NCI-H524 treated with DMSO at 0.1 percent for 48 hours (cell line): ENCODE measurements around the gene PRPF40B.

Experiments used
- DNase-seq: peaks from one replicate; lab custom pipeline; 2025; lab: John Stamatoyannopoulos, UW

Gene PRPF40B

DNA sequence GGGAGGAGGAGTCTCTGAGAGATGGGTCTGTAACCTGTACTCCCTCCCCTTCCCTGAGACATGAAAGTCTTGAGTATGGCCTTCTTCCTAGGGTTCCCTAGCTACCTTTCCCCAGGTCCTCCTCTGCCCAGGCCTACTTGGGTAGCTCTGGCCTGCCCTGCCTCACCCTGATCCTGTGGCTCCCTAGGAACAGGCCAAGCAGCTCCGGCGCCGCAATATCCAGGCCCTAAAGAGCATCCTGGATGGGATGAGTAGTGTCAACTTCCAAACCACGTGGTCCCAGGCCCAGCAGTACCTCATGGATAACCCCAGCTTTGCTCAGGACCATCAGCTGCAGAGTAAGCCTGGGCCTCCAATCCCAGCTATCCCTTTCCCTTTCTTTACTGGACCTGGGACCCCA is 12.3 kb downstream of the PRPF40B start:
- no peak for DNase-seq

DNA sequence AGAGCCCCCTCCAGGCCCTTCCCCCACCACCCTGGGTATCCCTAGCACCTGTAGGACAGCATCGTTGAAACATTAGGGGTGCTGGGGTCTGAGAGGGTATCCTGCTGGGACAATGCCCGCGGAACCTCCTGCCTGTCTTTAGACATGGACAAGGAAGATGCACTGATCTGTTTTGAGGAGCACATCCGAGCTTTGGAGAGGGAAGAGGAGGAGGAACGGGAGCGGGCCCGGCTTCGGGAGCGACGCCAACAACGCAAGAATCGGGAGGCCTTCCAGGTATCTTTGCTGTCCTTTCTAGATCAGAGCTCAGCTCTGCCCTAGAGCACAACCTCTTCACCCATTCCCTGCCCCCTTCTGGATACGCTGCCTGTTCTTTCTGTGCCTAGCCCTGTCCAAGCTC is 13.2 kb downstream of the PRPF40B start:
- no peak for DNase-seq

DNA sequence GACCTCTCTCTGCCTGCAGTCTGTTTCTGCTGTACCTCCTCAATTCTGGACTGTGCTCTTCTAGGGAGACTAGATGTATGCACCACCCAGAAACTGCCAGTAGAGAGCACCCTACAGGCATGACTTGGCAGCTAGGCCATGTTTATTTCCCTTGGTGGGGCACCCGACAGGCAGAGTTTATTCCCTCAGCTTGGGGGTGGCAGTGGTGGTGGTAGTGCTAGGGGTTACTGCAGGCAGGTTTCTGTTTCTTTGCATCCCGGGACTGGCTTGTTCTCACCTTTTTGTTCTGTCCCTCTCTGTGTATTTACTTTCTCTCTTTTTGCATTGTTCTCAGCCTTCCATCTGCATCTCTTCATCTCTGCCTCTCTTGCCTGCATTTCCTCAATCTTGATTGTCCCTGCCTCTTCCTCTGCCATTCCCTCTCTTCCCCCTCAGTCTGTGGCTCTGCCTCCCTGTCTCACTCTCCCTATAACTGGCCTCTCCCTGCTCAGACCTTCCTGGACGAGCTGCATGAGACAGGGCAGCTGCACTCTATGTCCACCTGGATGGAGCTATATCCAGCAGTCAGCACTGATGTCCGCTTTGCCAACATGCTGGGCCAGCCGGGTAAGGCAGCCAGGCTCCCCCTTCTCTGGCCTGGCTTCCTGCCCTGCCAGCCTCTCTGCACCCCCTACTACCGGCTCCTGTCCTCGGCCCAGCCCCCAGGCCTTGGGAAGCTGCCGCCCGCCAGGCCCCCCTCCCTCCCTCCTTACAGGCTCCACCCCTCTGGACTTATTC is 13.8 kb downstream of the PRPF40B start:
- no peak for DNase-seq

DNA sequence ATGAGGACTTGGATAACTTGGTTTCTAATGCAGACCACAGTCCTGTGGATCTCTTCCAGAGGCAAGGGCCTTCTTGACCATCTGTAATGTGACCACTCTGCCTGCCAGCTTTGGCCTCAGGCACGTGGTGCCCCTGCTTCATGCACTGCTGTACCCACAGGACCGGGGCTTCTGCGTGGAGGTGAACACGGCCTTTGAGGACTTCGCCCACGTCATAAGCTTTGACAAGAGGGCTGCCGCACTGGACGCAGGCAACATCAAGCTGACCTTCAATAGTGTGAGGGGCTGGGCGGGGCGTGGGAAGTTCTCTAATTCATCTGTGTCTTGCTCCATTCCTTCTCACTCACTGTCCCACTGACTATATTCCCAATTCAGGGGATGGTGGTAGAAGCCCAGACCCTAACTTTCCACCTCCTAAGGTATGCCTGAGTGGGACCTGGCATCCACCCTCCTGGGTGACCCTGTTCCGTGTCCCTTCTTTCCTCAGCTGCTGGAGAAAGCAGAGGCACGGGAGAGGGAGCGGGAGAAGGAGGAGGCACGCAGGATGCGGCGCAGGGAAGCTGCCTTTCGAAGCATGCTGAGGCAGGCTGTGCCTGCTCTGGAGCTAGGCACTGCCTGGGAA is 18.5 kb downstream of the PRPF40B start:
- no peak for DNase-seq

DNA sequence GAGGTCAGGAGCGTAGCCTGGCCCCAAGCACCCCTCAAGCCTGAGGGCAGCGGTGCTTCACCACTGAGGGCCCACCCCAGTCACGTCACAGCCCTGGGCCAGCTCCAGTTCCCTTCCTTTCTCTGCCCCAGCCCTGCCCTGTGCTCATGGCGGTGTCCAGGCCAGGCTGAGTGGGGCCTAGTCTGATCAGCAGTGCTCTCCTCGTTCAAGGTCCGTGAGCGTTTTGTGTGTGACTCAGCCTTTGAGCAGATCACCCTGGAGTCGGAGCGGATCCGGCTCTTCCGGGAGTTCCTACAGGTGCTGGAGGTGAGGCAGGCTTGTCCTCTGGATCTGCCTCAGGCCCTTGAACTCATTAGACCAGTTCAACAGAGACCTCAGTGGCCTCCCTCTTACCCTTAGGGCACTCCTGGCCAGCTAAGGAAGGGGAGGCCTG is 19.0 kb downstream of the PRPF40B start:
- DNase-seq, result no peak

DNA sequence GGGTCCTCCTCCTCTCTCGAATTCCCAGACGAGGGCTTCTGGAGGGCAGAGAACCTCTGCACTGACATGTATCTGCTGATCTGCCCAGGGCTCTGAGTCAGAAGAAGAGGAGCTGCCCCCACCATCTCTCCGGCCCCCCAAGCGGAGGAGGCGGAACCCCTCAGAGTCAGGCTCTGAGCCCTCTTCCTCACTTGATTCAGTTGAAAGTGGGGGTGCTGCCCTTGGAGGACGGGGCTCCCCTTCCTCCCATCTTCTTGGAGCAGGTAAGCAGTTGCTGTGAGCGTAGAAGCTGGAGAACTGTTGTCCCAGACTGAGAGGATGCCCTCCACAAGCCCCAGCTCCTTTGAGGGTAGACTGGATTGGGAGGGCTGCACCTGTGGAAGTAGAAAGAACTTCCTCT is 19.8 kb downstream of the PRPF40B start:
- DNase-seq, result no peak

DNA sequence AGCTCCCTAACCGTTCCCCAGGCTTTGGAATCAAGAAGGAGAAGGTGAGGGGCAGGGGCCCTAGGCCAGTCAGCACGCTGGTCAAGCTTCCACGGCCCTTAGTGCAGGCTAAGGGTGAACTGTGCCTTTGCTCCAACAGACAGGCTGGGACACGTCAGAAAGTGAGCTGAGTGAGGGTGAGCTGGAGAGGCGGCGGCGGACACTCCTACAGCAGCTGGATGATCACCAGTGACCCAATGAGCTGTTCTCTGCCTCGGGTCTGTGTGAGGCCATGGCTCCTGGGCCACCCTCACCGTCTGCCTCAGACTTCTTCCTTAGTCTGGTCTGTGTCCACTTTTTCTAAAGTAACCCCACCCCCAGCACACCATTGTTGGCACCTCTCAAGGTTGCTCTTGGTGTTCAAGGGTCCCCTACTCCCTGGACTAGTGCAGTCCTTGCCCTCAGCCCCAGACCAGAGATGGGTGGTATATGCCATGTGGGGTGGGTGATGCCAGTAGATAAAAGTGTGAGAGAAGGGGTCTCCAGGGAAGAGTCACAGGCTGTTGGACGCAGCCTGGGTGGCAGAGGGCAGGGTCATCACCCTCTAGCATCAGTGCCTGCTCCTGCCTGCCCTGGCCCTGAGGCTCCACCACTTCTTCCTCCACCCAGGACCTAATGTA is 20.7 kb downstream of the PRPF40B start:
- no peak for DNase-seq

DNA sequence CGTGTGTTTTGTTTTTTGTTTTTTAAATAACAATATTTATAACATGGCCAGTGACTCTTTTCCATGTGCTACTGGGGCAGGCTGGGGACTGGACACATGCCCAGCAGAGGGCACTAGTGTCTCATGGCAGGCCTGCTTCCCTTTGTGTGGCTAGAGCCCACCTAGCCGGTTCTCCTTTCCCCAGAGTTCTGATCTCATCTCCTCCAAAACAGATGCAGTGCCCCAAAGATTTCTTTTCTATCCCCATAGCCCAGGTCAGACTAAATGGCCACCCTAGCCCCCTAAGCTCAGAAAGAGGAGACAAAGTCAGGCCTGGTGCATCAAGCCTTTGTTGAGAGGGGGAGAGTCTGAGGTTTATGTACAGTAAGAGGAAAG is 21.2 kb downstream of the PRPF40B start:
- no peak for DNase-seq

DNA sequence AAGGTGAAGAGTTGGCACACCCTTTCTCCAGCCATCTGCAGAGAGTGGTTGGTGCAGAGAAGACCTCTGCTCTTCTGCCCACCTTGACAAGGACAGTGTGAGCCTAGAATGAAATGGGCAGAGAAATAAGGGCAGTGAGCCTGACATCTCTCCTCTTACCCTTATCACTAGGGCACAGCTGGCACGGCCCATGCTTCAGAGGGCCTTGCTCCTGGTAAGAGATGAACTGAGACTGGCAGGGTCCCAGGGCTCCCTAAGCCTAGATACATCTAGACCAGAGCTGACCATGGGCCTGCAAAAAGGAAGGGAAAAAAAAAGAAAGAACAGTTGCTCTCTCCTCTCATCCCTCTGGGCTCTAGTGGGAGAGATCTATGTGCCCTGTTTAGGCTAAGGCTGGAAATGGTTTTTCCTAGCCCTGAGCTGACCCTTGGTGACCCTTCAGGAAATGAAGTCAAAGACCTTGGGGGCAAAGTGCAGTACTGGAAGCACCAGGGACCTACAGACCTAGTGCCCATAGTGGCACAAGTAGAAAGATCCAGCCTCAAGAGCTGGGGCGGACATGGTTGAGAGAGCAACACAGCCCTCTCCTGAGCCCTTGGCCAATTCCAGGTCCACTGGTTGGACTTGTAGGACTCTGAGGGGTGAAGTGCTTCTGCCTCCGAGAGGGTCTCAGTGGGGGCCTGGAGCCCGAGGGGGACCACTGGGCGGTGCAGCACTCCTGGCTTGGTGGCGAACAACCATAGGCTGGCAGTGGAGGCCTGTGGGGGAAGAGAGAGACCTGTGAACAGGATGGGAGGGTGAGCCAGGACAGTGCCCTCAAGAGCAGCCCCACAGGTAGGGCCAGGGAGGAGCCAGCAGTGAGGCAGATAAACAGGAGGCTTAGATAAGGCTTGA is 22.0 kb downstream of the PRPF40B start:
- no peak for DNase-seq

DNA sequence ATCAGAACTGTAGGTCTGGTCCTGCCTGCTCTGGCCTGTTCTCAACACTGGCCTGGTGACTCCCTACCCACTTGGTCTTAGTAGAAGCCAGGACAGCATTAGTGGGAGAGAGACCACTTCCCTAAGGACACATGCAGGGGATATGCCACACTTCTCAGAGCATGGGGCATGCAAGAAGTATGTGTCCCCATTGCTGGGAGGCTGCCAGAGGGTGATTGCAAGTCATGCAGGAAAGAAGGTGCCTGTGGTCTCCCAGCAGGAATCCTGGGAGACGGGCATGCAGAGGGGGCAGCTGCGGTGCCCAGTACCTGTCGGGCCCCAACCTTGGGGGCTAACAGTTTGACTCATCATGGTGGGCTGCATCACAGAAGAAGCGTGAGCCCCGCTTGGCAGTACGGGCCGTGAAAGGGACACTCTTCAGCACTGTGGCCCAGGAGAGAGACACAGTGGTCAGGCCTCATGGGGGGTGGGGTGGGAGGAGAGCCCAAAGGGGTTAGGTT is 23.0 kb downstream of the PRPF40B start:
- DNase-seq, result no peak

DNA sequence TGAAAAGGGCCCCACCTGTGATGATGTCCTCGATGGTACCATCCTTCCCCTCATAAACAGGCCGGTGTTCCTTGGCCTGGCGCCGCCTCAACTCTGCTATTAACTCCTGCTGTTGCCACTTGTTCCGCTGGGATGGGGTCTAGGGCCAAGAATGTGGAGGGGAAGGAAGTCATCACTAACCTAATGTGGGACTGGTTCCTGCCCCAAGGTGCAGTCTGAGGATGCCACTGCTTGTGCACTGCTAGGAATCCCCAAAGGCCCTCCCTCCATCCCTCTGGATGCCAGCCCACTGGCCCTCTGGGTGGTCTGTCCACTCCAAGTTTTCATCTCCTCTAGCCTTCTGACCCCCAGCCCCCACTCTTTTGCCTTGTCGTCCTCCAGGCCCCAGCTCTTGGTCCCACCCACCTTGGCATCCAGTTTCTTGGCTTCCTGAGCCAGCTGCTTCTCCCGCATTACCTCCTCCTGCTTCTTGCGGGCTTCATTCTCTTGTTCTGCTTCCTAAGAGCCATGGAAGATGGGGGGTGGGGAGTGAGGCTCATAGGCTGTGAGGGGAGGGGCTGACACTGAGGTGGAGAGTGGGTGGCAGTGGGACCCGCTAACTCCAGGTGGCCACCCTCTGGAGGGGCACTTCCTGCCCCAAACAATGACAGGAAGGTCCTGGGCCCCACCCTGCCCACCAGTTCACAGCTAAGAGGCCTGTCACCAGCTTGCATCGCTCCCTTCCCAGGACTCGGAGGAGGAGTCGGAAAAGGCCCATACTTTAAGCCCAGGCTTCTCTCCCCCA is 23.7 kb downstream of the PRPF40B start:
- DNase-seq, result no peak

DNA sequence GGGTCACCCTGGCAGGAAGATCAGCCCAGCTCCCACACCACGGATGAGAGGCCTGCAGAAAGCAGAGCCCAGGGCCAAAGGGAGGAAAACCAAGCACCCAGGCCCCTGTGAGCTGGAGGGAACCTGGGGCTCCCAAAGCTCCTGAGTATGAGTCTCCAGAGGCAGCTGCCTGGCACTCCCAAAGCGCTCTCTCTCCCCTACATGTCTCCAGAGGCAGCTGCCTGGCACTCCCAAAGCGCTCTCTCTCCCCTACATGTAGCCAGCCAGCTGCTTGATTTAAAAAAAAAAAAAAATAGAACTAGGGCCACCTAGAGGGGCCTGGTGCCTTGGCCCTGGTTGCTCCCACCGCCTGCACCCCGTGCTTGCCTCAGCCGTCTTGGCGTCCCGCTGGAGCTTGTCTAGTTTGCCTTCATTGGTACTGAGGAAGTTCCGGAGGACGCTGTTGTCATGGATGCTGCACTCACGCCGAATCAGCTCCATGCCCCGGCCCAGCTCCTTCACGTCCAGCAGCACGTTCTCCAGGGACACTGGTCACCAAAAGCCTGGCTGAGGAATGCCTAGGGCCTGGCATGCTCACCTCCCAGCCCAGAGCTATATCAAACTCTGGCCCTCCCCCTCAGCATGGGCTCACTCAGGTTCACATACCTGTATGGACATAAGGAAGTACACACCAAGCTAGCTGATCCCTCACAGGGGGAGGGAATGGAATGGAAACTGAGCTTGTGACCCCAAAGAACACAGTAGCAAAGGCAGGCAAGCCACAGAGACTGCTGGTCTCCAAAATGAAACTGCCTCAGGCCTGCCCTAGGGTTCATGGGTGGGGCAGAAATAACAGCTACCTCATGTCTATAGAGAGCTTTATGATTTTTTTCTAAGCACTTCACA is 24.7 kb downstream of the PRPF40B start:
- DNase-seq, result no peak

DNA sequence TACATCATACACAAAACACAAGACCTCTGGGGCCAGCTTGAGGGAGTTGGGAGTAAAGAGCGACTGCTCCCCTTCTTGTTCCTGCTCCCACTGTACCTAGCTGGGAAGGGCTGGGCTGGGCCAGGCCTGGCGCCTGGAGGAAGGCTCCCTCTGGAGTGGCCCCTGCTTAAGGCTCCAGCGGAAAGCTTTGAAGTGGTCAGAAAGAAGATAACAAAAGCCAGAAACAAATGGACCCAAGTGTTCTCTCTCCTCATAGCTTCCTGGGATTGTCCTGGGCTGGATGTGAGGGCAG is 25.3 kb downstream of the PRPF40B start:
- DNase-seq, result no peak

DNA sequence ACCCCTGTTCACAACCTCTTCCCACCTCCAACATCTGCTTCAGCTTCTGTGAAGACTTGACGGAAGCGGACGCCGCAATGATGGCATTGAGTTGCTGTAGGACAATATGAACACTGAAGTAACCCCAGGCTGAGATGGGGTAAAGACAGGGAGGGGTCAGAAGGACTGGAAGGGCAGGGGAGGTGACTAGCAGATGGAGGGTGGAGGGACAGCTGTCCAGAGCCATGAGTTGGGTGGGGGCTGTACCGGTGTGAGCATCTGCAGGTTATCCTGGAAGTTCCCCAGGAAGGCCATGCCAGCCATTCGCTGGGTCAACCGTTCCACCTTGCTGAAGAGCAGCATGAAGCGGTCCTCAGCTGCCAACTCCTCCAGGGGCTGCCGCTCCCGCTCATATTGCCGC is 26.1 kb downstream of the PRPF40B start:
- DNase-seq, result no peak

DNA sequence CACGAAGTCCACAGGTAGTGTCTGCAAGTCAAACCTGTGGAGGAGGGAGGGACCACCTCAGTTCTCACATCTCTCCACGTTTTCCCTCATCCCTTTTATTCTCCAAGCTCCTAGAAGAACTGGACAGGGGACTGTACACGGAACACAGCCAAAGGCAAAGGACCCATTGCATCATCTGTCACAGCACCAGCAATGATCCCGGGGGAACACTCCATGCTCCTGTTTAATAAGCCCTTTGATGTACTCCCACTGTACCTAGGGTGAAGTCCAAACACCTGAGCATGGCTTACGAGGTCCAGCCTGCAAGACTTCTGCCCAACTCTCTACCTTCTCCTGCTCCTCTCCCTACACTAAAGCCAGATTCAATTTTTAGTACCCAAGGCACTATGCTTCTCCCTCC is 26.5 kb downstream of the PRPF40B start:
- no peak for DNase-seq

DNA sequence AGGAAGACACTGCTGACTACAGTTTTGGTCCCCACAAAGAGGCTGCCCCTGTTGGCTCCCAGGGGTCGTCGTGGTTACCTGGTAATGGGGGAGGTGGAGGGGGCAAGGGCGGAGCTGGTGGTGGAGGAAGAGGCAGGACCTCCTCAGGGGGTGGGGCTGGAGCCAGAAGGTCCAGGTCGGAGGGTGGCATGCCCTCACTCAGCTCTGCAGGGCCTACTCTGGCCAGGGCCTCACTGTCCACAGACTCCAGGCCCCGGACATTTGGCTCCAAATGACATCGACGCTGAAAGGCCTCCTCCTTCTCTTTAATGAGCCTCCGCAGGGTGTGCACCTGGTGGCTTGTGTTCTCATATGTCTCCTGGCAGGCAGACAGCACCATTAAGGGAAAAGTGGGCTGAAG is 28.5 kb downstream of the PRPF40B start:
- no peak for DNase-seq

DNA sequence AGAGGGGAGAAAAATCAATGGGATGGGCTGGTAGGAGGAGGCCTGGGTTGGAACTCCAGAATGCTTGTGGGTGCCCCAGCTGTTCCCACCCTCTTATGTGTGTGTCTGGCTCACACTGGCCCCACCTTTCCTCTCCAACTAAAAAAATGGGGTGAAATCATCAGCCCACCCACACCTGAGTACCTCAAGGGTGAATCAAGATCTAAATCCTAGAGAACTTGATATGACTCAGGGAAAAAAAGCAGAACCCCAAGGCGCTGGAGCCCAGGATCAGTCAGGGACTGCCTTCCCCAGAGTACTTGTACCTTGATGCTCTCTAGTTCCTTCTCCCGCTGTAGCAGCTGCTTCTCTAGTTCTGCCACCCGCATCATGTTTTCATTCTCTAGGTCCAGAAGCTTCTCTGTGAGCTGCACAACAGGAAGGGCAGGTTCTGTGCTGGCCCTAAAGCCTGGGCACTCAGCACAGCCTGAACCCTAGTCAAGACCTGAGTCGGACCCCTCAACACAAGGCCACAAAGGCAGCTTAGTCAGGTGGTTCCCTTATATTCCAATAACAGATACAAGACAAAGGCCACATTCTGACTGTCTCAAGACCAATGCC is 29.7 kb downstream of the PRPF40B start:
- no peak for DNase-seq

DNA sequence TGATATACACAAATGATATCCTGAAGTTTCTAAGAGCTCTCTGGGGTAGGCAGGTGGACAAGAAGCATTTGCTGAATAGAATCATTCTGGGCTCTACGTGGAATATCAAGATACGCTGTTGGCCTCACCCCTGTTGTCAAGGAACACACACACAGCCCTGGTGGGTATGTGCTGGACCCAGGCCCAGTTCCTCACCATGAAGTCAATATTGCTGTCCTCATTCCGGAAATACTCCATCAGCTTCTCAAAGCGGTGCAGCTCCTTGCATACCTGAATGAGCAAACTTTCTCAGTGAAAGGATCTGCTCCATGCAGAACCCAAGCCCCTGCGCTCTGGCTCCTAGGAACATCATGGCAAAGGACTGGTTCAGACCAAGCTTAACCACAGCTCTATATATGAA is 31.4 kb downstream of the PRPF40B start:
- no peak for DNase-seq

DNA sequence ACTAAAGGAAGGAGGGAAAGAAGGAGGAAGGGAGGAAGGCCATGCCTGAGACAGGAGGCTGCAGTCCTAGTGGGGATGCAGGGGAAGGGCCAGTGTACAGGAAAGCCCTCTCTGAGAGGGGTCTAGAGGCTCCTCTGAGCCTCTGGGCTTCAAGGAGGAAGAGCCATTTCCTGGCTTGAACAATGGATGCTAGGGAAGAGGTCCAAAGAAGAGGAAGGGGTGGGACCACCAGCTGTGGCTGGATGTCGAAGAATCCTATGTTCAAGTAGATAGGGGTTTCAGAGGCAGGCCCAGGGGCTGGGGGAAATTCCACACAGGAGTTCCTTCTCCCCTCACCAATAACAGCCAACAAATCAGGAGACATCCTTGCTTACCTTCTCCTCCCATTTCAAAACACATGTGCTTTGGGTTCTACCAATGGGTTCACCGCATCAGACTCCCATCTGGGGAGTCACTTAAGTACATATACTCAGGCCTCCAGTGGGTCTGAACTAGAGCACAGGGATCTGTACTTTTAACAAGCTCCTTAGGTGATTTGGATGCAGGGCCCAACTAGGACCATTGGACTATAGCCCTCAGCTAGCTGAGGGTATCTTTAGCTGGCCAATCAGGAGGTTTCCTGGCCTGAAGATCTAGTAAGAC is 32.4 kb downstream of the PRPF40B start:
- DNase-seq, result no peak

DNA sequence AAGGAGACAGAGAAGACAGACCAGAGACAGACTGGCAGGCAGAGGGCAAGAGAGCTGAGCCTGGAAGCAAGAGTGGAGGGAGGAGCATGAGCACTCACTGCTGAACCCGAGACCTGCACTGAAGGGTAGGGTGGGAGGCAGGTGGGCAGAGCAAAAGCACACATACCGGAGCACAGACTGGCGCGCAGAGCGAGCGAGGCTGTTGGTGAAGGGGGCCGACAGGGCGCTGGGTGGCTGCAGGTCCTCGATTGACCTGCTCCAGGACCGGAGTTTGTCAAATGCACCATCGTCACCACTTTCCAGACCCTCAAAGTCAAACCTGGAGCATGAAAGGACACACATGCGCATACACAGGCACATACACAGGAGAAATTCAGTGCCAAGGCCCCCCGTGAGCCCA is 34.9 kb downstream of the PRPF40B start:
- no peak for DNase-seq
